AG09309 (cell line): ENCODE data around the gene ADCY3.

ENCODE experiments used
- DNase-seq: peaks from one replicate; pipeline ENCODE4 v3.0.0-alpha.2; 2010; ENCODE audit warnings: low read depth
- H3K4me3 ChIP-seq: 2 replicates; pipeline ENCODE4 v1.5.1; 2011; ENCODE audit warnings: mild to moderate bottlenecking, low read depth, low read length, moderate library complexity; ENCODE audit not compliant: control insufficient read depth
- TF ChIP-seq, protein P1 (sequence below): IDR thresholded peaks from 2 replicates; pipeline ENCODE4 v1.5.1; 2011; ENCODE audit warnings: mild to moderate bottlenecking, low read depth, low read length, inconsistent platforms; ENCODE audit not compliant: insufficient read depth, control insufficient read depth; ENCODE audit errors: missing control alignments

The ADCY3 gene

DNA sequence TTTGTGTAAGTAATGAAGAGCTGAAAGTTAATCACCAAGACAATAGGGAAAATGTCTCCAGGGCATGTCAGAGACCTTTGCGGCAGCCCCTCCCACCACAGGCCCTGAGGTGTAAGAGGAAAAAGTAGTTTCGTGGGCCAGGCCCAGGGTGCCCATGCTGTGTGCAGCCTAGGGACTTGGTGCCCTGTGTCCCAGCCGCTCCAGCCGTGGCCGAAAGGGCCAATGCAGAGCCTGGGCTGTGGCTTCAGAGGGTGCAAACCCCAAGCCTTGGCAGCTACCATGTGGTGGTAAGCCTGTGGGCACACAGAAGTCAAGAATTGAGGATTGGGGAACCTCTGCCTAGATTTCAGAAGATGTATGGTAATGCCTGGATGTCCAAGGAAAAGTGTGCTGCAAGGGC lies 74.3 kb downstream of the ADCY3 start:
- H3K4me3 ChIP-seq, result no peak overlapping the region
- no peak for DNase-seq
- TF ChIP-seq, protein P1, sequence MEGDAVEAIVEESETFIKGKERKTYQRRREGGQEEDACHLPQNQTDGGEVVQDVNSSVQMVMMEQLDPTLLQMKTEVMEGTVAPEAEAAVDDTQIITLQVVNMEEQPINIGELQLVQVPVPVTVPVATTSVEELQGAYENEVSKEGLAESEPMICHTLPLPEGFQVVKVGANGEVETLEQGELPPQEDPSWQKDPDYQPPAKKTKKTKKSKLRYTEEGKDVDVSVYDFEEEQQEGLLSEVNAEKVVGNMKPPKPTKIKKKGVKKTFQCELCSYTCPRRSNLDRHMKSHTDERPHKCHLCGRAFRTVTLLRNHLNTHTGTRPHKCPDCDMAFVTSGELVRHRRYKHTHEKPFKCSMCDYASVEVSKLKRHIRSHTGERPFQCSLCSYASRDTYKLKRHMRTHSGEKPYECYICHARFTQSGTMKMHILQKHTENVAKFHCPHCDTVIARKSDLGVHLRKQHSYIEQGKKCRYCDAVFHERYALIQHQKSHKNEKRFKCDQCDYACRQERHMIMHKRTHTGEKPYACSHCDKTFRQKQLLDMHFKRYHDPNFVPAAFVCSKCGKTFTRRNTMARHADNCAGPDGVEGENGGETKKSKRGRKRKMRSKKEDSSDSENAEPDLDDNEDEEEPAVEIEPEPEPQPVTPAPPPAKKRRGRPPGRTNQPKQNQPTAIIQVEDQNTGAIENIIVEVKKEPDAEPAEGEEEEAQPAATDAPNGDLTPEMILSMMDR, result no peak

DNA sequence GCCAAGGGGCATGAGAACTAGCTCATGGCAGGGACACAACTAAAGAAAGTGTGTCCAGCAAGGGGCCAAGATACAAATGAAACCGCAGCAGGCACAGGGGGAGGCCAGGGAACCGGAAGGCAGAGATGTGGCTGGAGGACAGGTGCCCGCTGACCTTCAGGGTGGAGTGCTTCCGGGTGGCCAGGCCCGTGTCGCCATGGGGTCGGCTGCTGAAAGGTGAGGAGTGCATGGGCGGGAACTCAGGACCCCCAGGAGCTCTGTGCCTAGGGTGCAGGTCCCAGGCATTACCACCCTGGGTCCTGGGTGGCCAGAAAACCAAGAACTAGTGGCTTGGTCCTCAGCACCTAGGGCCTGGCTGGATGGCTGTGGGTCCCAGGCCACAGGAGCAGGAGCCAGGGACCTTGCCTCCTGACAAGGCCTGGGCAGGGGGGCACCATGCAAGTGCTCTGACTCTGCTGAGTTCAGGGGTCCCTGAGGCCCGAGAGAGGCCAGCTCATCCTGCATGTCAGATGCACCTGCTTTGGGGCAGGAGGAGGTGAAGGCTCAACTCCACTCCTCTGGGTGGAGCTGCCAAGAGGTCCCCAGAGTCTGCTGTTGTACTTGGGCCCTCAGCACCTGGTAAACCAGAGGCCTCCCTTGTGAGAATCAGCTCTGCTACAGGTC lies 75.9 kb downstream of the ADCY3 start:
- H3K4me3 ChIP-seq, result no peak overlapping the region
- DNase-seq, result no peak
- TF ChIP-seq, protein P1, result no peak

DNA sequence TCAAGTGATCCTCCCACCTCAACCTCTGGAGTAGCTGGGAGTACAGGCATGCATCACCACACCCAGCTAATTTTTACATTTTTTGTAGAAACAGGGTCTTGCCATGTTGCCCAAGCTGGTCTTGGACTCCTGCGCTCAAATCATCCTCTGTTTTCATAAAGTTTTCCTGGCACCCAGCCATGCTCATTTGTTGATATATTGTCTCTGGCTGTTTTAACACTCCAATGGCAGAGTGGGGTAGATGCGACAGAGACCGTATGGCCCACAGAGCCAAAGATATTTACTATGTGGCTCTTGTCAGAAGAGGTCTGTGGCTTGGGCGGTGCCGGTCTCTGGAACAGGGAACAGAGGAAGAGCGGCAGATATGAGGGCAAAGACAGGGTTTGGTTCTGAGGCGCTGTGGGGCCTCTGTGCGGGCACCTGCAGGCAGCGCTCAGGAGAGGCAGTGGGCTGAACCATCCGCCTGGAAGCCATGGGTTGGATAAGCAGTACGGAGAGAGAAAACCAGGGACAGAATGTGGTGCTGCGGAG lies 76.6 kb downstream of the ADCY3 start:
- H3K4me3 ChIP-seq, result no peak overlapping the region
- TF ChIP-seq, protein P1, result no peak
- no peak for DNase-seq

DNA sequence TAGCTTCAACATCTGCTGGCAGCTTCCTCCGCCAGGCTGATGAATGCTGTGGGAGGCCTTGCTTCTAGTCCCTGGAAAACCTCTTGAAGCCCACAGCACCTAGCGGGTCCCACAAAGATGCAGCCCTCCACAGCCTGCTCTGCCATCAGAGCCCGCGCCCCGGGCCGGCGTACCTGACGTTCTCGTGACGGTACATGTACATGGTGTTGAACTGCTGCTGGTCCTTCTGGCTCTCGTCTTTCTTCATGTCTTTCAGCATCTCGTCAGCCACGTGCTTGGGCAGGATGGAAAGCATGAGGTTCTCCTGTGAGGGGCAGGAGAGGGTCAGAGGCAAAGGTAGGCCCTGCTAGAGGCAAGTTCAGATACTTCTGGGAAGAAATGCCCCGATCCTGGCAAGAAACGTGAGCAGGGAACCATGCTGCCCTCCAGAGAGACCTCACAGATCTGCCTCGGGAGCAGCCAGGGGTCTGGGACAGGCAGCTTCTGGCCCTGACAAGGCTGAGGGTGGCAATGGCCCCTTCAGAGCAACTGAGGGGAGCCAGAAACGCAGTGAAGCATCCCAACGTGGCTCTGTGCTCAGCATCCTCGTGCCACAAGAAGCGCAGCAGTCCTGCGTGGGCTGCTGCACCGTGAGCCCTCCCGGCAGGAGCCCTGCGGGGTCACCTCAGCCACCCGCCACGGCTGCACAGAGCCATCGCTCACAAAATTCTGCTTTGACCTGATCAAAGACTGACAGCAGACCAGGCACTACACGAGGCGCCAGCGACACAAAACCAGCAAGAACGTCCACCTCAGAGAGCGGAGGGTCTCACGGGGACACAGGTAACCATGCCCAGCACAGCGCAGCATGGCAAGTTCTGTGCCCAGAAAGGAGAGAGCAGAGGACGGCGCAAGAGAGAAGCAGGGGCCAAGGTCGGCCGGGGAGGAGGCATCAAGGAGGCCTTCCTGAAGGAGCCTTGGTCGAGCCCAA lies 77.7 kb downstream of the ADCY3 start:
- DNase-seq, result no peak
- TF ChIP-seq, protein P1, result no peak
- no peak overlapping the region for H3K4me3 ChIP-seq

DNA sequence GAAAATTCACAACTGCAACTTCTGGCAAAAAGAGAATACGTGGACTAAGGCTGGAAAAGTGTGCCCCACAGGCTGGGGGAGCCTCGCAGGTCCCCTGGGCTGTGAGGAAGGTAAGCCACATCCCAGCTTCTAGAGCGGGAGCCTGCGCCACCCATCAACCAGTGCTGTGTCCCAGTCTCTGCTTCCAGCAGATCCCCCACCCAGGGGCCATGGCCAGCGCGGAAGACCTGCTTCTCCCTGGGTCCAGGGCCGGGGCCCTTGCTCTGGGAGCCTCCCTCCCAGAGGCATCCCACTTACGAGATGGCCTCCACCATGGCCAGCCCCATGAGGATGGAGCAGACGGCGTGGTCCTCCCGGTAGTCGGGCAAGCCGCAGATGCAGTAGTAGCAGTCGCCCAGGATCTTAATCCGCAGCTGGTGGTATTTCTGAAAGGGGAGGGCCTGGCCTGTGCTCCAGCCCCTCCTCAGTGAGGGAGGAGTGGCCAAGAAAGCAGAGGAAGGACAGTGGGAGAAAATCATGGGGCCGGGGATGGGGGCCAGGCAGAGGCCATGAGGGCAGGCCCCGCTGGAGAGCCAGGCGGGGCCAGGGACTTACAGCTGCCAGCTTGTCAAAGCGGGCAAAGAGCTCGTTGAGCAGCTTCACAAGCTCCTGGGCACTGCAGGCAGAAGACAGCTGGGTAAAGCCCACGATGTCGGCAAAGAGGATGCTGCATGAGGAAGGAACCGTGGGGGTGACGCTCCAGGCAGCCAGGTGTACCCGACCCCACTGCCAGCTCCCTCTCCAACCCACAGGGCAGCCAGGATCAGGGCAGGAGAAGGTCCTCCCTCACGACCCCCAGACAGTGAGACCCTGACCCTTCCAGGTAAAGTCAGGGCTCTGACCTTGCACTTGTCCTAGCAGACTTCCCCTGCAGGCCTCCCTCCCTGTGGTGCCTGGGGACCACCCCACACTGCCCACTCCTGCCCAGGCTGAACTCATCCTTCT lies 78.8 kb downstream of the ADCY3 start:
- DNase-seq, result no peak
- no peak overlapping the region for H3K4me3 ChIP-seq
- TF ChIP-seq, protein P1, result no peak
